GM21367 (cell line): ENCODE results near the gene SLC66A1.

Experiments used
- ATAC-seq: cut with Tn5 transposase; IDR thresholded peaks from one replicate; pipeline ENCODE4 v1.9.1; 2021; ENCODE audit not compliant: unreplicated experiment

The SLC66A1 gene

GRCh38 chr1:19375631-19376400 is 63.7 kb downstream of the SLC66A1 start:
- ATAC-seq, result no peak

- no peak for ATAC-seq
These were observed 64.6 kb downstream of the SLC66A1 start for GRCh38 chr1:19376428-19377372.

GRCh38 chr1:19377812-19378718 is 65.9 kb downstream of the SLC66A1 start:
- no peak for ATAC-seq
